Stimulated activated naive B cell treated with anti-CD40 and anti-IgM and Interleukin-4, amounts not matched to agents 10 μg/mL and 1 μg/mL and 100 μg/mL, for 72 hours (primary cell): ENCODE measurements around the gene PSMA6.
"Not testable (repeated sequence)": the region's sequence is repeated elsewhere in the genome, so short reads cannot be mapped to it uniquely, and the experiment has no call there.

Experiments used
- ATAC-seq, 2 donors: fragments of 150-1000 bp; cut with Tn5 transposase; replicated peaks; 2 replicates each; pipeline ENCODE4 v1.10.0; 2021; ENCODE audit warnings: moderate library complexity in 1 of 2
- DNase-seq: peaks from one replicate; pipeline ENCODE4 v3.0.0; 2021
- H3K27ac Mint-ChIP-seq: one replicate; pipeline ENCODE4 v1.8.0; 2022; ENCODE audit warnings: mild to moderate bottlenecking, mixed read lengths
- H3K27me3 Mint-ChIP-seq, 2 donors: one replicate each; pipeline ENCODE4 v1.8.0; 2022; ENCODE audit warnings: mixed read lengths in 2 of 2
- H3K36me3 Mint-ChIP-seq, 2 donors: one replicate each; pipeline ENCODE4 v1.8.0; 2022; ENCODE audit warnings: mixed read lengths in 2 of 2, mild to moderate bottlenecking in 1 of 2
- H3K4me1 Mint-ChIP-seq, 2 donors: one replicate each; pipeline ENCODE4 v1.8.0; 2022; ENCODE audit warnings: mixed read lengths in 2 of 2, mild to moderate bottlenecking in 1 of 2
- H3K4me3 Mint-ChIP-seq, 2 donors: one replicate each; pipeline ENCODE4 v1.8.0; 2022; ENCODE audit warnings: mild to moderate bottlenecking in 2 of 2, mixed read lengths in 2 of 2, moderate library complexity in 1 of 2
- H3K9me3 Mint-ChIP-seq, 2 donors: one replicate each; pipeline ENCODE4 v1.8.0; 2022; ENCODE audit warnings: mixed read lengths in 2 of 2, mild to moderate bottlenecking in 1 of 2

Gene PSMA6

DNA sequence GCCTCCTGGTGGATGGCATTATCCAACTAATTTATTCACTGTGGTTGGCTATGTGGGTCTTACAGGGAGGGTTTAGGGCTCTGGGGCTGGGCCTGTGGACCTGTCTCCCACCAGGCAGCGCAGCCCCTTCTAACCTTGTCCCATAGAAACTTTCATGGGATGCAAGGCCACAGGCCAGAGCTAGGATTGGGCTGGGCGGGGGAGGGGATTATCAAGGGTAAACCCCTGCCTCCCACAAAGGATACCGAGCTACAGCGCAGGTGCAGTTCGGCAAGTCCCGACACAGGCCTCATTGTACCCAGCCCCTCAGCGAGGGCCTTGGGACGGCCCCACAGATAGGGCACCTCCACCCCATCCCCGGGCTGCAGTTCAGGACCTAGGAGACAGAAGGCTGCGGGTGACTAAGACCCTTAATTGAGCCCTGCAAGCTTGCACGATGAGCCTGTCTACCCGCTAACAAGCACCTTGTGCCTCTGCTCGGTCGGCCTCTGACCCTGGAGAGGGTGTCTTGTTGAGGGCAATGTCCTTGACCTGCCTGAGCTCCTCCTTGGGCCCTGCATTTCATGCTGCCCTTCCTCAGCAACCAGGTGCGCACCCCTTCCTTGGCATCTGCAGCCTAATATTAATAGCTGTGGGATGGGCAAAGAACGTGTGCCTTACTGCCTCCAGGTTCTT, 46.7 kb downstream of the PSMA6 start:
- no peaks in the 10 kb centered on the region for H3K36me3 Mint-ChIP-seq

GRCh38 chr14:35339761-35340406, 47.7 kb downstream of the PSMA6 start:
- Mint-ChIP-seq H3K36me3 (no peaks in the 10 kb centered on the region), H3K27ac (peak overlapping the region; percentile 76), H3K27me3 (no peaks in the 10 kb centered on the region), H3K9me3 (no peaks in the 10 kb centered on the region), H3K4me1 (peaks cover 31 to 46% of the 10 kb centered on the region in 2 donors), H3K4me3 (peak overlapping the region; percentile 46 to 49)
- DNase-seq (peak; percentile 34), ATAC-seq (peak; percentile 78 to 85)

More for the DNA sequence above, 46.7 kb downstream of the PSMA6 start:
- H3K4me3 Mint-ChIP-seq: no peak overlapping the region
- ATAC-seq (peak in 1 of 2 donors; percentile 16), DNase-seq (no peak)
- H3K27ac Mint-ChIP-seq: no peak overlapping the region
- H3K27me3 Mint-ChIP-seq: no peaks in the 10 kb centered on the region
- peaks cover 31 to 45% of the 10 kb centered on the region in 2 donors for H3K4me1 Mint-ChIP-seq
- H3K9me3 Mint-ChIP-seq: no peaks in the 10 kb centered on the region

DNA sequence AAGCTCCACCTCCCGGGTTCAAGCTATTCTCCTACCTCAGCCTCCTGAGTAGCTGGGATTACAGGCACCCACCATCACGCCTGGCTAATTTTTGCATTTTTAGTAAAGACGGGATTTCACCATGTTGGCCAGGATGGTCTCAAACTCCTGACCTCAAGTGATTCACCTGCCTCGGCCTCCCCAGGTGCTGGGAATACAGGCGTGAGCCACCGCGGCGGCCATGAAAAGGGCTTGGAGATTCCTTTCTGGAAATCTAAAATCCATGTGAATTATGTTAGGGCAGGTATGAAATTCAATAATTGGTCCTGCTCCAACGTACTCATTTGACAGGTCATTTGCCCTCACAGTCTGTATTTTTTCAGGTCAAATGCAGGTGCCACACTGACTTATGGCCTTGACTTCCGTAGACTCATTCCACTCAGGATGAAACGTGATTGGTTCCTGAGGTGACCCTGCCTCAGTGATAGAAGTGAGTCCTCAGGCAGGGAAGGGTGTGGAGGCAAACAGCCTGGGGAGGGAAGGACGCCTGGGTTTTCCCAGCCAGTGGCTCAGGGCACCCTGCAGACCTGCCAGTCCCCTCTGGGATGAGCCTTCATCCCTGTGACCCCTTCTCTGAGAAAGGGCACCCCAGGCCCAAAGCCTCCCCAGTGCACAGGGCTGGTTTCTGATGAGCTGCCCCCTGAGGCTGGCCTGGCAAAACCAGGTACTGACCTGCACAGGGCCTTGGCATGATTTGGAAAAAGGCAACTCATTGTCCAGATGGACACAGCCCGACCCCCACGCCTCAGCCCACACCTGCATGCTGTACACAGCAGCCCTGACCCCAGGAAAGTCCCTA, 48.7 kb downstream of the PSMA6 start:
- H3K4me3 Mint-ChIP-seq: peak overlapping the region in 1 of 2 donors; percentile 61
- no peaks in the 10 kb centered on the region for H3K27me3 Mint-ChIP-seq
- no peaks in the 10 kb centered on the region for H3K36me3 Mint-ChIP-seq
- no peaks in the 10 kb centered on the region for H3K9me3 Mint-ChIP-seq
- H3K27ac Mint-ChIP-seq: peak overlapping the region; percentile 76
- ATAC-seq (no peak), DNase-seq (no peak)
- H3K4me1 Mint-ChIP-seq: peaks cover 31 to 46% of the 10 kb centered on the region in 2 donors

DNA sequence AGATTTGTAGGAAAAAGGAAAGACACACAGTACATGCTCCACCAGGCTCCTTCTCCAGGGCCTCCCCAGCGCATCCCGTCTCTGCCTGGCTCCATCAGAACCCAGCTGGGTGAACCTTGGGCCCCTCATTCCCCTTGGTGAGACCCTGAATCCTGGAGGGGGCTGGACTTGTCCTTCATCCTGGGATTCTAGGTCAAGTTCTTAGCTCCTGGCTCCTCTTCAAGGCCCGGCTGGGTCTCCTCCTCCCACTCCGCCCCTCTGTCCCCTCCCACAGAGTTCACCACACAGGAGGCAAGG, 49.2 kb downstream of the PSMA6 start:
- ATAC-seq (peak in 1 of 2 donors; percentile 1), DNase-seq (no peak)
- no peaks in the 10 kb centered on the region for H3K9me3 Mint-ChIP-seq
- H3K36me3 Mint-ChIP-seq: no peaks in the 10 kb centered on the region
- H3K4me1 Mint-ChIP-seq: peaks cover 31 to 46% of the 10 kb centered on the region in 2 donors
- no peaks in the 10 kb centered on the region for H3K27me3 Mint-ChIP-seq
- H3K27ac Mint-ChIP-seq: peak overlapping the region; percentile 69
- H3K4me3 Mint-ChIP-seq: peak overlapping the region; percentile 21 to 61

- Mint-ChIP-seq H3K9me3 (no peaks in the 10 kb centered on the region), H3K27me3 (no peaks in the 10 kb centered on the region), H3K4me3 (peak overlapping the region; percentile 13 to 21), H3K27ac (peak overlapping the region; percentile 69), H3K4me1 (peaks cover 31 to 46% of the 10 kb centered on the region in 2 donors), H3K36me3 (no peaks in the 10 kb centered on the region)
- DNase-seq (peak; percentile 43), ATAC-seq (peak; percentile 81 to 85)
Measured at GRCh38 chr14:35341751-35342488, 49.7 kb downstream of the PSMA6 start.

DNA sequence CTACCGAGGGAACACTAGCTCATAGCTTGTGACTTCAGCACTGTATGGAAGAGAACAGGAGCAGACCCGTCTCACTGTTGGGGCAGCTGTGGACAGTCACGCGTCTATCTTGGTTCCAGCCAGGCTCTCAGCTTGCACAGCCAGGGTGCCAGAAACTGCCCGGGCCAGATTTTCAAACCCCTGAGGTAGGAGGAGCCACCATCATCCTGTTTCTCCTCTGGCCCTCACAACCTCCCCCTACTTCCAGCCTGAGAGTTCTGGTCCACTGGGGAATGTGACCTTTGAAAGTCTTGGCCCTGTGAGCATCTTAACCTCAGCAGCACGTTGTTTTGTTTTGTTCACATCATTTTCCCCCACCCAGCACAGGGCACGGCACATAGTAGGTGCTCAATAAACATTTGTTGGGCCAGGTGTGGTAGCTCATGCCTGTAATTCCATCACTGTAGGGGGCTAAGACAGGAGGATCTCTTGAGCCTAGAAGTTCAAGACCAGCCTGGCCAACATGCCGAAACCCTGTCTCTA, 50.4 kb downstream of the PSMA6 start:
- Mint-ChIP-seq H3K4me3 (peak overlapping the region in 1 of 2 donors; percentile 13), H3K4me1 (peaks cover 31 to 46% of the 10 kb centered on the region in 2 donors), H3K9me3 (no peaks in the 10 kb centered on the region), H3K27me3 (no peaks in the 10 kb centered on the region), H3K27ac (peak overlapping the region; percentile 57), H3K36me3 (no peaks in the 10 kb centered on the region)
- DNase-seq (no peak), ATAC-seq (no peak)

DNA sequence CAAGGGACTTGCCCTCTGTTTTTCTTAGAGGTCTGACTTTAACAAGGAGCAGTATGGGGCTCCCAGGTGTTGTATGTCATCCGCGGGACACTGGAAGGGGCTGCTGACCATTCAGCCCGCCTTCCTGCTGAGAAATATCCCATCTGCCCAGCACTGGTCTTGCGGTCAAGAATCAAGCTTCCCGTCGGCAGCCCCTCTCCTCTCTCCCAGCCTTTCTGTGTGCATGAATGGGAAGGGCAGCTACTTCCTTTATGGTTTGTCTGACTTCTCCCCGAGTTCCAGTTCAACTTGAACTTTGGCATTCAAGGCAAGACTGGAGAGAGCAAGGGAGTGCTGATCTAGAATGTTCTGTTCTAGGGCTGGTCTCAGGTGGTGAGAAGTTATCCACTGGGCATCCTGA, 51.5 kb downstream of the PSMA6 start:
- Mint-ChIP-seq H3K4me3 (no peak overlapping the region), H3K4me1 (peaks cover 34 to 46% of the 10 kb centered on the region in 2 donors), H3K27ac (no peak overlapping the region), H3K36me3 (no peaks in the 10 kb centered on the region), H3K27me3 (no peaks in the 10 kb centered on the region), H3K9me3 (no peaks in the 10 kb centered on the region)
- ATAC-seq (no peak), DNase-seq (no peak)

DNA sequence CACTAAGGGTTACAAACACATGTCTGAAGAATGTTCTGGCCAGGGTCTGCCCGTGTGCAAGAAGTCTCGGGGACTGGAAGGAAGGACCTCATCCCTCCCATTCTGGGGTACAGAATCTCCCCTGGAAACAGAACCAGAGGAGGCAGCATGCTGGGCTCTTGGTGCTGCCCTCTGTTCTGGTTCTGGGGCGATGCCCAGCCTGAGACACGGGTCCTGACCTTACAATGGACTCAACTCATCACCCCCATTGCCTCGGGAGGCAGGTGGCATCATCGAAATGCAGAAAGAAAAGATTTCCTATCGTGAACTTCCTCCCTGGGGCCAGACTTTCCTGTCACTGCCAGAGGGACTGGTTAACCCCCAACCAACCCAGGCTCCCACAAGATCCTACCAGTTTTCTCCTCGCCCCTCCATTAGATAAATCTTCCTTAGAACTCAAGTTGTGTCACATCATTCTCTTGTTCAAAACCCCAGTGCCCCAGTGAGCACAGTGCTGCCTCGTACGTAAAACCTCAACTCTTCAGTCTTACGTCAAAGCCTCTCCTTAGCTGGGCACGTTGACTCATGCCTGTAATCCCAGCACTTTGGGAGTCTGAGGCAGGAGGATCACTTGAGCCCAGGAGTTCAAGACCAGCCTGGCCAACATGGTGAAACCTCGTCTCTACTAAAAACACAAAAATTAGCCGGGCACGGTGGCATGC, 52.1 kb downstream of the PSMA6 start:
- Mint-ChIP-seq H3K4me3 (no peak overlapping the region), H3K4me1 (peaks cover 34 to 41% of the 10 kb centered on the region in 2 donors), H3K36me3 (no peaks in the 10 kb centered on the region), H3K9me3 (no peaks in the 10 kb centered on the region), H3K27me3 (no peaks in the 10 kb centered on the region), H3K27ac (no peak overlapping the region)
- DNase-seq (no peak), ATAC-seq (no peak)

DNA sequence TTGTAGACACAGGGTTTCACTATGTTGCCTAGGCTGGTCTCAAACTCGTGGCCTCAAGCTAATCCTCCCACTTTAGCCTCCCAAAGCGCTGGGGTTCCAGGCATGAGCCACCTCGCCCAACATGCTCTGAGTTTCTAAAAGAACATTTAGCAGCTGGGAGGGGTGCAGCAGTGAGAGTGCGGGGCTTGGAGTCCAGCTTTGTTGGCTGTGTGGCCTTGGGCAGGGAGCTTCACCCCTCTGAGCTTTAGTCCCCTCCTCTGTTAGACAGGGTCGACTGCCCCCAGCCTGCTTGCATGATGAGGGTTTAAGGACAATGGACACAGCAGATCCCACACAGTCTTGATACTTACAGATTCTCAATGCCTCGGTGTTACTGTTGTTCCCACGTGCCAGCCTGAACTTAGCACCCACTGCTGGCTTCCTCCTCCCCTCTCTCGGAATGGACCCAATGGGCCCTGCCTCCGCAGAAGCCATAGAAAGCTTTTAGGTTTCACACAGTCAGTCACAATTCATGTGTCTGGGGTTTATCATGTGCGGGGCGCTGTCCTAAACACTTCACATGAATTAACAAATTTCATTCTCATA, 54.6 kb downstream of the PSMA6 start:
- ATAC-seq (no peak), DNase-seq (no peak)
- no peak overlapping the region for H3K27ac Mint-ChIP-seq
- H3K9me3 Mint-ChIP-seq: no peaks in the 10 kb centered on the region
- H3K27me3 Mint-ChIP-seq: no peaks in the 10 kb centered on the region
- H3K4me3 Mint-ChIP-seq: no peak overlapping the region
- peaks cover 19 to 22% of the 10 kb centered on the region in 2 donors for H3K4me1 Mint-ChIP-seq
- no peaks in the 10 kb centered on the region for H3K36me3 Mint-ChIP-seq

GRCh38 chr14:35347323-35348043, 55.3 kb downstream of the PSMA6 start:
- DNase-seq: no peak
- Mint-ChIP-seq H3K4me1 (peaks cover 18 to 23% of the 10 kb centered on the region in 2 donors), H3K9me3 (no peaks in the 10 kb centered on the region), H3K36me3 (no peaks in the 10 kb centered on the region), H3K4me3 (no peak overlapping the region), H3K27ac (peak overlapping the region; percentile 2), H3K27me3 (no peaks in the 10 kb centered on the region)
- ATAC-seq: peak in 1 of 2 donors; percentile 54

DNA sequence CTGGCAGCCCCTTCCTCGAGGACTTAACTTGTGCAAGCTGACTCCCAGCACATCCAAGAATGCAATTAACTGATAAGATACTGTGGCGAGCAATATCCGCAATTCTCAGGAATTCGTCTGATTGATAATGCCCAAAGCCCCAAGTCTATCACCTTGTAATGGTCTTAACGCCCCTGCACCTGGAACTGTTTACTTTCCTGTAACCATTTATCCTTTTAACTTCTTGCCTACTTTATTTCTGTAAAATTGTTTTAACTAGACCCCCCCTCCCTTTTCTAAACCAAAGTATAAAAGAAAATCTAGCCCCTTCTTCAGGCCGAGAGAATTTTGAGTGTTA, 55.8 kb downstream of the PSMA6 start:
- not testable (repeated sequence) for H3K4me3 Mint-ChIP-seq, H3K36me3 Mint-ChIP-seq

DNA sequence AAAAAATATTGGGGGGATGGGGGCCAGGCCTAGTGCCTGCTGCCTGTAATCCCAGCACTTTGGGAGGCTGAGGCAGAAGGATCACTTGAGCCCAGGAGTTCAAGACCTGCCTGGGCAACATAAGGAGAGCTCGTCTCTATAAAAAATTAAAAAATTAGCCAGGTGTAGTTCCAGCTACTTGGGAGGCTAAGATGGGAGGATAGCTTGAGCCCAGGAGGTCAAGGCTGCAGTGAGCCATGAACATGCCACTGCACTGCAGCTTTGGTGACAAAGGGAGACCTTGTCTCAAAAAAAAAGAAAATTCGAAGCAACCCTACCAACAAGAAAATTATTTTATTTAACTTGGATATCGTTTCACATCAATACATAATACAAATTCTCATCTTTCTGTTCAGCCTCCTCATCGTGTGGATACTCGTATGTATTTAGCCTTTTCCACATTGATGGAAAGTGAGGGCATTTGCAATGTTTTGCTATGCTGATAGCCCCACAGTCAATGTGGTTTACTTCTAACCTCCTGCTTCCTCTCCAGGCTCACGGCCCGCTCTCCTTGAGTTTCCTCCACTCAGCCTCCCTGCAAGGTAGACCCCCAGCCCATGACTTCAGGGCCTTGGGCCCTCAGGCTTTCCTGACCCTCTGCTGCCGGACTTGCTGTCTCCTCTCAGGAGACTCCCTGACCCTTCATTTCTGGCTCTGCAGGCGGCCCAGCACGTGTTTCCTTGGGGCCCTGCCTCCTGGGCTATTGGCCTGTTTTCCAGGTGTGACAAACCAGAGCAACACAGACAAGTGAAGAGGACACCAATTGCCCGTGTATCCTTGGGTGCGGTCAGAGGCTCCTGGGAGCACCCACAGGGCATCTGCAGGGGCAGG, 57.5 kb downstream of the PSMA6 start:
- no peak for DNase-seq
- no peak overlapping the region for H3K4me3 Mint-ChIP-seq
- no peaks in the 10 kb centered on the region for H3K27me3 Mint-ChIP-seq
- no peaks in the 10 kb centered on the region for H3K36me3 Mint-ChIP-seq
- ATAC-seq: no peak
- H3K27ac Mint-ChIP-seq: no peak overlapping the region
- peaks cover 14 to 18% of the 10 kb centered on the region in 2 donors for H3K4me1 Mint-ChIP-seq
- H3K9me3 Mint-ChIP-seq: no peaks in the 10 kb centered on the region

More for the DNA sequence above, 55.8 kb downstream of the PSMA6 start:
- not testable (repeated sequence) for DNase-seq, H3K9me3 Mint-ChIP-seq, H3K27ac Mint-ChIP-seq, H3K27me3 Mint-ChIP-seq, ATAC-seq
- H3K4me1 Mint-ChIP-seq: peaks cover 19 to 25% of the 10 kb centered on the region in 2 donors
